Measurements from ENCODE around the gene CCDC81.

Gene CCDC81

GRCh38 chr11:86386283-86386682 is 11.6 kb downstream of the CCDC81 start:
- H3K4me3 ChIP-seq (ENCODE audit: low read length) = no peak overlapping the region
- no peaks in the 10 kb centered on the region for H3K36me3 ChIP-seq (ENCODE audit: control insufficient read depth, low read length)
- no peaks in the 10 kb centered on the region for H3K27me3 ChIP-seq (ENCODE audit: control insufficient read depth, low read length)
- no peaks in the 10 kb centered on the region for H3K79me2 ChIP-seq (ENCODE audit: control insufficient read depth, low read length)
- no peaks in the 10 kb centered on the region for H3K9me3 ChIP-seq (ENCODE audit: control insufficient read depth, insufficient read depth, low read length)
- H3K27ac ChIP-seq (ENCODE audit: low read depth, low read length) = no peak overlapping the region
- no peak for TF ChIP-seq CTCF (IDR thresholded peaks at IDR 0.05; ENCODE audit: low read depth, low read length, poor library complexity, severe bottlenecking)
- TF ChIP-seq EZH2phosphoT487 (IDR thresholded peaks at IDR 0.05; ENCODE audit: borderline replicate concordance, low read length) = no peak
- H3K4me2 ChIP-seq (ENCODE audit: low read length) = no peak overlapping the region
- H3K9me2 ChIP-seq (replicated peaks; ENCODE audit: control insufficient read depth, low read length) = no peaks in the 10 kb centered on the region
- no peaks in the 10 kb centered on the region for H3K4me1 ChIP-seq (ENCODE audit: control insufficient read depth, low read length)
- no peaks in the 10 kb centered on the region for H3F3A ChIP-seq (ENCODE audit: control insufficient read depth, insufficient read depth)
- H4K20me1 ChIP-seq (ENCODE audit: control insufficient read depth, insufficient read depth, low read depth, low read length) = no peaks in the 10 kb centered on the region

DNA sequence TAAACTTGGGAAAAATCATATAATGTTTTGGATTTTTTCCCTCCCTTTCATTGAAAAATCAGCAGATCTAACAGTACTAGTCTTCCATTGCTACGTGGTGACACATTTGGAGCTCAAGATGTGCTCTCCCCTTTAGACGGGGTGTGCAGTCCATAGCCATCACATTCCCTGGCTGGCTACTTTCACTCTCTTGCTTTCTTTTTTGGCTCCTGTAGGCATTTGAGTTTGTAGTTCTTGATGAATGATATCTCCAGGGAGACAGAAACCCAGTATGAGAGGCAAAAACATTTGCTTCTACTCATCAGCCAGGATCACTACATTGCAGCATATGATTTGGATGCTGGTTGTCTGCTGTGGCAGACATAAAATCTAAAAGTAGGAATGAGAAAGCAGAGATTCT is 12.1 kb downstream of the CCDC81 start:
- Histone ChIP-seq H4K20me1 (ENCODE audit: control insufficient read depth, insufficient read depth, low read depth, low read length) (no peaks in the 10 kb centered on the region), H3K36me3 (ENCODE audit: control insufficient read depth, low read length) (no peaks in the 10 kb centered on the region), H3F3A (ENCODE audit: control insufficient read depth, insufficient read depth) (no peaks in the 10 kb centered on the region), H3K9me3 (ENCODE audit: control insufficient read depth, insufficient read depth, low read length) (no peaks in the 10 kb centered on the region), H3K4me3 (ENCODE audit: low read length) (no peak overlapping the region), H3K9me2 (replicated peaks; ENCODE audit: control insufficient read depth, low read length) (no peaks in the 10 kb centered on the region), H3K4me2 (ENCODE audit: low read length) (no peak overlapping the region), H3K4me1 (ENCODE audit: control insufficient read depth, low read length) (no peaks in the 10 kb centered on the region), H3K79me2 (ENCODE audit: control insufficient read depth, low read length) (no peaks in the 10 kb centered on the region), H3K27ac (ENCODE audit: low read depth, low read length) (no peak overlapping the region), H3K27me3 (ENCODE audit: control insufficient read depth, low read length) (no peaks in the 10 kb centered on the region)
- TF ChIP-seq CTCF (IDR thresholded peaks at IDR 0.05; ENCODE audit: low read depth, low read length, poor library complexity, severe bottlenecking) = no peak
- no peak for TF ChIP-seq EZH2phosphoT487 (IDR thresholded peaks at IDR 0.05; ENCODE audit: borderline replicate concordance, low read length)

DNA sequence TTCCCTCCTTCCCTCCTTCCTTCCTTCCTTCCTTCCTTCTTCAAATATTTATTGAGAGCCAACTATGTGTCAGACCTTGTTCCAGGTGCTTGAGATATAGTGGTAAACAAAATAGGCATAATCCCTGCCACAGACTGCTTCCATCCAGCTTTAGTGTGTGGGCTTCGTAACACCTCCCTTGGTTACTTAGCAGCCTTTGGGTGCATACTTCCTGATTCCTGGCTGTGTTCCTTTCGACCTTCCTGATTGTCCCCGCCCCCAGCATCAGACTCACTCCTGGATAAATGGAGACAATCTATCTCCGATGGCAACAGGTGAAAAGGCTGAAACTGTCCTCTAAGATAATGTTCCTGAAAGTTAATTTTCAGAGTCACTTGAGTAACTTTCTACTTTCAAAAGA is 13.5 kb downstream of the CCDC81 start:
- Histone ChIP-seq H4K20me1 (ENCODE audit: control insufficient read depth, insufficient read depth, low read depth, low read length) (no peaks in the 10 kb centered on the region), H3K27me3 (ENCODE audit: control insufficient read depth, low read length) (no peaks in the 10 kb centered on the region), H3K4me1 (ENCODE audit: control insufficient read depth, low read length) (no peaks in the 10 kb centered on the region), H3K79me2 (ENCODE audit: control insufficient read depth, low read length) (no peaks in the 10 kb centered on the region), H3K36me3 (ENCODE audit: control insufficient read depth, low read length) (no peaks in the 10 kb centered on the region), H3K4me3 (ENCODE audit: low read length) (no peak overlapping the region), H3K4me2 (ENCODE audit: low read length) (no peak overlapping the region), H3K9me2 (replicated peaks; ENCODE audit: control insufficient read depth, low read length) (no peaks in the 10 kb centered on the region), H3F3A (ENCODE audit: control insufficient read depth, insufficient read depth) (no peaks in the 10 kb centered on the region), H3K27ac (ENCODE audit: low read depth, low read length) (no peak overlapping the region), H3K9me3 (ENCODE audit: control insufficient read depth, insufficient read depth, low read length) (no peaks in the 10 kb centered on the region)
- TF ChIP-seq CTCF (IDR thresholded peaks at IDR 0.05; ENCODE audit: low read depth, low read length, poor library complexity, severe bottlenecking) = no peak
- no peak for TF ChIP-seq EZH2phosphoT487 (IDR thresholded peaks at IDR 0.05; ENCODE audit: borderline replicate concordance, low read length)

DNA sequence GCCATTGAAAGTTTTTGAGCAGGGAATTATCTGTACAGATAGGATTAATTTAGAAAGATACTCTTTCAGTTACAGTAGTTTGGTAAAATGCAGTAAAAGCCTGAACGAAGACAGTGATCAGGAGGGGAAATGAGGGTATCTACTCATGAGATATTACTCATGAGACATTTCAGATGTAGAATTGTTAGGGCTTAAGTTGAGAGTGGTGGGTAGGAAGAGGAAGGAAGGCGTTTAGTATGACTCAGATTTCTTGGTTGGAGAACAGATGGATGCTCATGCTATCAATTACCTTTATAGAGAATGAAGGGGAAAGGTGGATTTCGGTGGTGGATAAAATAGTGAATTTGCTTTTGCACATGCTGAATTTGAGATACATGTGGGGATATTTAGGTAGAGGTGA is 15.8 kb downstream of the CCDC81 start:
- Histone ChIP-seq H3K9me3 (ENCODE audit: control insufficient read depth, insufficient read depth, low read length) (no peaks in the 10 kb centered on the region), H3K9me2 (replicated peaks; ENCODE audit: control insufficient read depth, low read length) (no peaks in the 10 kb centered on the region), H3K27ac (ENCODE audit: low read depth, low read length) (no peak overlapping the region), H3K4me3 (ENCODE audit: low read length) (no peak overlapping the region), H3K4me1 (ENCODE audit: control insufficient read depth, low read length) (no peaks in the 10 kb centered on the region), H3K79me2 (ENCODE audit: control insufficient read depth, low read length) (no peaks in the 10 kb centered on the region), H3K27me3 (ENCODE audit: control insufficient read depth, low read length) (no peaks in the 10 kb centered on the region), H3K36me3 (ENCODE audit: control insufficient read depth, low read length) (no peaks in the 10 kb centered on the region), H4K20me1 (ENCODE audit: control insufficient read depth, insufficient read depth, low read depth, low read length) (no peaks in the 10 kb centered on the region; the same call in 1 of the 2 replicates), H3K4me2 (ENCODE audit: low read length) (no peak overlapping the region), H3F3A (ENCODE audit: control insufficient read depth, insufficient read depth) (no peaks in the 10 kb centered on the region)
- TF ChIP-seq EZH2phosphoT487 (IDR thresholded peaks at IDR 0.05; ENCODE audit: borderline replicate concordance, low read length) (no peak), CTCF (IDR thresholded peaks at IDR 0.05; ENCODE audit: low read depth, low read length, poor library complexity, severe bottlenecking) (no peak)
